Tibial artery (tissue), 4 donors: ENCODE results near the gene IRF7.

Source experiments
- DNase-seq, 2 donors: peaks; one replicate each; pipeline ENCODE4 v3.0.0-alpha.2; 2019
- H3K27ac ChIP-seq, 2 donors: fragments of 200-600 bp; sonication (generic) in 1 of 2; 1 replicate in 1 of 2; 2 replicates in 1 of 2; pipeline ENCODE4 v1.5.1; 2018 to 2019; ENCODE audit warnings: mild to moderate bottlenecking in 1 of 2
- H3K27me3 ChIP-seq, 2 donors: fragments of 200-600 bp; sonication (generic) in 1 of 2; one replicate each; pipeline versions ENCODE4 v1.5.1 to v1.6.0; 2016 to 2019
- H3K36me3 ChIP-seq, 3 donors: fragments of 200-600 bp; sonication (generic) in 2 of 3; one replicate each; pipeline ENCODE4 v1.5.1; 2016 to 2019; ENCODE audit warnings: mild to moderate bottlenecking in 2 of 3
- H3K4me1 ChIP-seq, 4 donors: fragments of 200-600 bp; sonication (generic) in 2 of 4; 1 replicate in 3 of 4; 2 replicates in 1 of 4; pipeline ENCODE4 v1.5.1; 2016 to 2019
- H3K4me3 ChIP-seq, 2 donors: fragments of 200-600 bp; sonication (generic) in 1 of 2; 1 replicate in 1 of 2; 2 replicates in 1 of 2; pipeline ENCODE4 v1.5.1; 2018 to 2019; ENCODE audit warnings: mild to moderate bottlenecking in 2 of 2
- H3K9me3 ChIP-seq, 3 donors: fragments of 200-600 bp; sonication (generic) in 1 of 3; one replicate each; pipeline ENCODE4 v1.5.1; 2016 to 2019
- intact Hi-C: fragments of 100-400 bp; cut with DNase I; formaldehyde crosslinking; loops from one replicate; pipeline ENCODE4 v1.15.0; 2023; ENCODE audit warnings: low total_unique reads
- TF ChIP-seq, protein P1 (sequence below), 2 experiments: fragments of 200-600 bp in 1 of 2; fragments of 450-650 bp in 1 of 2; IDR thresholded peaks; one replicate each; pipeline ENCODE4 v1.5.1; 2017 to 2019; ENCODE audit warnings: antibody characterized with exemption in 2 of 2, mild to moderate bottlenecking in 1 of 2, moderate library complexity in 1 of 2

Gene IRF7

DNA sequence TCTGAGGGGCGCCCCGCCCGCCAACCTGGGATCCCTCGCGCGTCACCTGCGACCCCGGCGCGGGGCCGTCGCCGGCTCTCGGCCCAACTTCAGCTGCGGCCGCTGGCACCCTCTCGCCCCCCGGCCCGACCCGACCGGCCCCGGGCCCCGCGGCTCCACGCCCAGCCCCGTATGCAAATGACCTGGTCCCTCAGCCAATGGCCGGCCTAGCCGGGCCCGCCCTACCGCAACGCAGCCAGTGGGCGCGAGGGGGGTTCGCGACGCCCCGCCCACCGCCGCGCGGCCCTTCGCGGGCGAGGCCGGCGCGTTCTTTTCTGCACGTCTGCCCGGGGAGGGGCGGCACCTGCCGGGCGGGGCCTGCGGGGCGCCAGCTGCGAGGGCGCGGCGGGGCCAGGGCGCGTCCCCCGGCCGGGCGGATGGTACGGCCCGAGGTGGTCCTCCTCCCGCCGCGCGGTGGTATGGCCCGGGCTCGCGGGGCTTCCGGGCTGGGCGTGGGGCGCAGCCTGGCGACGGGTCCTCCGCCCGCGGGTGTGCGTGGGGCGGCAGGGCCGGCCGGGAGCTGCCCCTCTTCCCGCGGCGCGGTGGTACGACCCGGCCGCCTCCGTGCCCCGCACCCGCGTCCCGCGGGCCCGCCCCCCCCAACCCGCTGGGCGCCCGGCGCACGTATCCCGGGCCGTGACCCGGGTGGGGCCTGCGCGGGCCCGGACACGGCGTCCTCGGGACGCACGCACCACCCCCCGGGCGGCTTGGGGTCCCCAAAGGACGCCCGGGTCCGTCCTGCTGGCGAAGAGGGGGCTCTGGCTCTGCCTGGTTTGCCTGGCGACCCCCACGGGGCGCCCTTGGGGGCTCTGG is 47.2 kb downstream of the IRF7 start:
- peak; percentile 91 to 97 for DNase-seq
- Histone ChIP-seq H3K27ac (peak overlapping the region; percentile 80 to 93), H3K27me3 (no peaks in the 10 kb centered on the region), H3K9me3 (no peaks in the 10 kb centered on the region), H3K4me1 (peaks cover 0 to 27% (median 16%) of the 10 kb centered on the region in 4 donors), H3K4me3 (peak overlapping the region; percentile 55 to 74), H3K36me3 (no peaks in the 10 kb centered on the region)
- intact Hi-C loops: no loop called here
- TF ChIP-seq, protein P1, sequence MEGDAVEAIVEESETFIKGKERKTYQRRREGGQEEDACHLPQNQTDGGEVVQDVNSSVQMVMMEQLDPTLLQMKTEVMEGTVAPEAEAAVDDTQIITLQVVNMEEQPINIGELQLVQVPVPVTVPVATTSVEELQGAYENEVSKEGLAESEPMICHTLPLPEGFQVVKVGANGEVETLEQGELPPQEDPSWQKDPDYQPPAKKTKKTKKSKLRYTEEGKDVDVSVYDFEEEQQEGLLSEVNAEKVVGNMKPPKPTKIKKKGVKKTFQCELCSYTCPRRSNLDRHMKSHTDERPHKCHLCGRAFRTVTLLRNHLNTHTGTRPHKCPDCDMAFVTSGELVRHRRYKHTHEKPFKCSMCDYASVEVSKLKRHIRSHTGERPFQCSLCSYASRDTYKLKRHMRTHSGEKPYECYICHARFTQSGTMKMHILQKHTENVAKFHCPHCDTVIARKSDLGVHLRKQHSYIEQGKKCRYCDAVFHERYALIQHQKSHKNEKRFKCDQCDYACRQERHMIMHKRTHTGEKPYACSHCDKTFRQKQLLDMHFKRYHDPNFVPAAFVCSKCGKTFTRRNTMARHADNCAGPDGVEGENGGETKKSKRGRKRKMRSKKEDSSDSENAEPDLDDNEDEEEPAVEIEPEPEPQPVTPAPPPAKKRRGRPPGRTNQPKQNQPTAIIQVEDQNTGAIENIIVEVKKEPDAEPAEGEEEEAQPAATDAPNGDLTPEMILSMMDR (IDR thresholded peaks at IDR 0.05): peak in 1 of 2 experiments; percentile 10

DNA sequence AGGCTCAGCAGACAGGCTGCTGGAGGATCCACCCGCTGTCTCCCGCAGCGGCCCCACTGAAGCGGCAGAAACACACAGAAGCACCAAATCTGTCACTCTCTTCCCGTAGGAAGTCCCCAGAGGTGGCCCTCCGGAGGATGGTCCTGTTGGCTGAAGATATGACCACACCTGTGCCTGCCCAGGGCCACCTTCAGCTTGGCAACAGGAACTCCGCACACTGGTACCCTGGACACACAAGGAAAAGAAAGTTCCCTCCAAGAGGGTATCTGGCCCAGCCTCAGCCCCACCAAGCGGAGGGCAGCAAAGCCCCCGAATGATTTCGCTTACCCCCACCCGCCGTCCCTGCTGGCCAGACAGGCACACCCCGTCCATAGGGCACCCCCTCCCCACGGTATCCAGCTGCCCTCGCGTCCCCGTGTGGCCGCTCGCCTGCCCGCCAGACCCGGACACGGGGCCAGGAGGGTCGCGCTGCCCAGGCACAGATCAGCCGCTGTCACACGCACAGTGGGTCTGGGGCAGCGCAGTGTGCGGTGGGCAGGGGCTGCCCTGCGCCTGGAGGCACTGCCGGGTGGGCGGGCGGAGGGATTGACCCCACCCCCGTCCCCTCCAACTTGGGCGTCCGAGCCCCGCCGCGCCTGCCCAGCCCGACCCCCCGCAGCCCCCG is 48.0 kb downstream of the IRF7 start:
- H3K27me3 ChIP-seq: no peaks in the 10 kb centered on the region
- H3K27ac ChIP-seq: peak overlapping the region; percentile 80 to 93
- H3K4me1 ChIP-seq: peaks cover 0 to 27% (median 16%) of the 10 kb centered on the region in 4 donors
- H3K4me3 ChIP-seq: peak overlapping the region; percentile 55 to 74
- no peak for DNase-seq
- H3K9me3 ChIP-seq: no peaks in the 10 kb centered on the region
- intact Hi-C loops: no loop called here
- TF ChIP-seq, protein P1 (IDR thresholded peaks at IDR 0.05): no peak
- no peaks in the 10 kb centered on the region for H3K36me3 ChIP-seq

DNA sequence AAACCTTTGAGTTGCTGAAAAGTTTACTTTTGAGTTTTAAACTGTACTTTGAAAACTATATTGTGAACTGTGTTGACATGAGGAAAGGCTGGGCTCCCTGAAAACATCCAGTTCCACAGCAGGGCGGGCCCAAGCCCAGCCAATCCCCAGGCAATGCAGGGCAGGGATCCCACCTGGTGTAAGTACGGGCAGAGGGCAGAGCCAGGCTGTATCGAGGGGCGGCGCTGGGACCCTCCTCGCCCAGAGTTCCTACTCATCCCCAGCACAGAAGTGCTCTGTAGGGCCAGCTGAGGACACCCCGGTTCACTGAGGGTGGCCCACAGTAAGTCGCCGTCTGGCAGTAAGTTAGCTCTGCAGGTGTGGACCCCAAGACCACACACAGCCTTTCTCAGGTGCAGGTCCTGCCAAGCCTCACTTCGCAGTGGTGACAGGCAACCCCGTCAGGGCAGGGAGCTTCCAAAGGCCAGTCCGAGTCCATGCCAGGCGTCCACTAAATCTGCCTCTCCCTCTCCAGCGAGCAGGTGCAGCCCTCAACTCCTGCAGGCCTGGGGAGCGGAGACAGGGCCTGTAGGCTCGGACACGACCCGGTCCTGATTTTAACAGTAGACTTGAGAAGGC is 48.6 kb downstream of the IRF7 start:
- H3K4me1 ChIP-seq: peaks cover 0 to 33% (median 16%) of the 10 kb centered on the region in 4 donors
- intact Hi-C loops: no loop called here

DNA sequence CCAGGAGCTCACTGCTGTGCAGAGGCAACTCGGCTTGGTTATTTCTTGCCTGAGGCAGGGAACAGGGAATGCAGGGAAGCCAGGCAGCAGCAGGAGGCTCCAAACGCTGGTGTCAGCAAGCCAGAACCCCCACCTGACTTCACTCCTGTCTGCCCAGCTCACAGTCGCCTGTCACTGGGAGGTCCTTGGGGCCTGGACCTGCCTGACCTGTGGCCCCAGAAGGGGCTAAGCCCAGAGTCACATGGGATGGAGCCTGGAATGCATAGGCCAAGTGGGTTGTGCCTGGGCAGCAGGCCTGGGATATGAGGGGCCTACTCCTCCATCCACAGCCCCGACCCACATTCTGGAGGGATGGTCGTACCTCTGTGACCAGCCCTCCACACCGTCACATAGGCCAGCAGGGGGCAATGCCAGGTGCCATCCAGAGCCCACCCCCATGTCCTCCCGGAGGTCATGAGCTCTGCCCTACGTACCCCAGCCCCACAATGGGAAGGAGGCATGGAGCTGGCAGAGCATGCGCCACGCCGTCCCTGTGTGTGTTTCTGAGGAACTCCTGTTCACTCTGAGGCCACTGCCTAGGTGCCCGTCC is 49.7 kb downstream of the IRF7 start:
- H3K4me3 ChIP-seq: no peak overlapping the region
- no peaks in the 10 kb centered on the region for H3K9me3 ChIP-seq
- H3K27me3 ChIP-seq: no peaks in the 10 kb centered on the region
- TF ChIP-seq, protein P1 (IDR thresholded peaks at IDR 0.05): no peak
- DNase-seq: no peak
- no peaks in the 10 kb centered on the region for H3K36me3 ChIP-seq
- intact Hi-C loops: no loop called here
- H3K27ac ChIP-seq: no peak overlapping the region
- peaks cover 0 to 44% (median 23%) of the 10 kb centered on the region in 4 donors for H3K4me1 ChIP-seq

More for the DNA sequence above, 48.6 kb downstream of the IRF7 start:
- Histone ChIP-seq H3K9me3 (no peaks in the 10 kb centered on the region), H3K36me3 (no peaks in the 10 kb centered on the region), H3K27ac (peak overlapping the region; percentile 80 to 93), H3K27me3 (no peaks in the 10 kb centered on the region), H3K4me3 (peak overlapping the region in 1 of 2 donors; percentile 74)
- TF ChIP-seq, protein P1 (IDR thresholded peaks at IDR 0.05): no peak
- no peak for DNase-seq

DNA sequence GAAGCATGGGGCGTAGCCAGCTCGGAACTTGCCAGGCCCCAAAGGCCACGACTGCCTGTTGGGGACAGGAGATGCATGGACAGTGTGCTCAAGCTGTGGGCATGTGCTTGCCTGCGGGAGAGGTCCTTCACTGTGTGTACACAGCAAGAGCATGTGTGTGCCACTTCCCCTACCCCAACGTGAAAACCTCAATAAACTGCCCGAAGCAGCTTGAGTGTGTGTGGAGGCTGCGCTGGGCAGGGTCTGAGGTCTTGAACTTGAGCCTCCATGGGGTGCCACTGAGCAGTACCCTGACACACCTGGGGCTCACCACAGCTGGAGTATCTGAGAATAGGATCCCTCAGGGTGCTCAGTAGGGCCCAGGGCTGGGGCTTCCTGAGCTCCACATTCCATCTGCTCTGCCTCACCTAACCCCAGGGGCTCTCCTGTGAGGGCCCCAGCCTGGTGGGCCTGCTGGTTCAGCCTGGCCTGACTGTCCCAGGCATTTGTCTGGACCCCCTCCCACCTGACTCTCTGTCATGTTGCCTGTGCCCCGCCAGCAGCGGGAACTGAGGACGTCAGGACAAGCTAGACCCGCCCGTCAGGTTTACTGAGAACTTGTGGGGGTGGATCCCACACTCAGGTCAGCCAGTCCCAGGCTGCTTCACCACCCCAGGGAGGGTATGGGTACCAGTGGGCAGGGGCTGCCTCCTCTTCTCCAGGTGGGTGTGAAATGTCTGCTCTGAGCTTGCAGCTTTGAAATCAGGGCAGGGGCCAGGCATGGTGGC is 51.8 kb downstream of the IRF7 start:
- TF ChIP-seq, protein P1 (IDR thresholded peaks at IDR 0.05): no peak
- H3K4me3 ChIP-seq: no peak overlapping the region
- peaks cover 0 to 46% (median 24%) of the 10 kb centered on the region in 4 donors for H3K4me1 ChIP-seq
- H3K36me3 ChIP-seq: no peaks in the 10 kb centered on the region
- no peak overlapping the region for H3K27ac ChIP-seq
- intact Hi-C loops: no loop called here
- H3K9me3 ChIP-seq: no peaks in the 10 kb centered on the region
- peaks cover 0 to 8% of the 10 kb centered on the region in 2 donors for H3K27me3 ChIP-seq
- no peak for DNase-seq
